Measurements from ENCODE around the gene LRRC8D. TPM values are rescaled to one million over a fixed set of nuclear protein-coding genes. Genes with fewer than 3 reads are reported as not detected.

Gene LRRC8D
- polyA plus RNA-seq, 1 donor = 7.0 TPM

- DNase-seq (ENCODE audit: low read depth) = no peak
Measured at GRCh38 chr1:89833183-89834082, 12.6 kb downstream of the LRRC8D start.

GRCh38 chr1:89834083-89834704 lies 13.4 kb downstream of the LRRC8D start:
- no peak for DNase-seq (ENCODE audit: low read depth)

GRCh38 chr1:89836252-89837035 lies 15.6 kb downstream of the LRRC8D start:
- no peak for DNase-seq (ENCODE audit: low read depth)

- DNase-seq (ENCODE audit: low read depth) = no peak
Measured at GRCh38 chr1:89837036-89837481, 16.2 kb downstream of the LRRC8D start.

GRCh38 chr1:89837510-89837909 lies 16.7 kb downstream of the LRRC8D start:
- no peak for DNase-seq (ENCODE audit: low read depth)

GRCh38 chr1:89839516-89839915 lies 18.7 kb downstream of the LRRC8D start:
- no peak for DNase-seq (ENCODE audit: low read depth)

- DNase-seq (ENCODE audit: low read depth) = no peak
Measured at GRCh38 chr1:89841507-89841906, 20.7 kb downstream of the LRRC8D start.

- no peak for DNase-seq (ENCODE audit: low read depth)
Measured at GRCh38 chr1:89842567-89843272, 21.9 kb downstream of the LRRC8D start.

GRCh38 chr1:89843273-89844130 lies 22.7 kb downstream of the LRRC8D start:
- no peak for DNase-seq (ENCODE audit: low read depth)

- DNase-seq (ENCODE audit: low read depth) = no peak
Measured at GRCh38 chr1:89844241-89844807, 23.5 kb downstream of the LRRC8D start.

- DNase-seq (ENCODE audit: low read depth) = no peak
Measured at GRCh38 chr1:89844860-89845259, 24.0 kb downstream of the LRRC8D start.

GRCh38 chr1:89847191-89847729 lies 26.4 kb downstream of the LRRC8D start:
- DNase-seq (ENCODE audit: low read depth) = no peak

GRCh38 chr1:89850844-89851415 lies 30.1 kb downstream of the LRRC8D start:
- DNase-seq (ENCODE audit: low read depth) = no peak

- DNase-seq (ENCODE audit: low read depth) = no peak
Measured at GRCh38 chr1:89854140-89854539, 33.3 kb downstream of the LRRC8D start.

- no peak for DNase-seq (ENCODE audit: low read depth)
Measured at GRCh38 chr1:89855413-89856123, 34.7 kb downstream of the LRRC8D start.

GRCh38 chr1:89863165-89863830 lies 42.5 kb downstream of the LRRC8D start:
- no peak for DNase-seq (ENCODE audit: low read depth)

GRCh38 chr1:89865498-89866382 lies 44.9 kb downstream of the LRRC8D start:
- DNase-seq (ENCODE audit: low read depth) = no peak
